Stimulated activated CD4-positive, alpha-beta T cell treated with anti-CD3 and anti-CD28 coated beads, TNF-alpha, amount 100 ng/mL, for 24 hours (primary cell): ENCODE results near the gene GALNT17.

Experiments
- DNase-seq, 3 experiments: peaks; one replicate each; pipeline ENCODE4 v3.0.0-alpha.2; 2020; ENCODE audit warnings: low read depth in 3 of 3

GALNT17 gene

DNA sequence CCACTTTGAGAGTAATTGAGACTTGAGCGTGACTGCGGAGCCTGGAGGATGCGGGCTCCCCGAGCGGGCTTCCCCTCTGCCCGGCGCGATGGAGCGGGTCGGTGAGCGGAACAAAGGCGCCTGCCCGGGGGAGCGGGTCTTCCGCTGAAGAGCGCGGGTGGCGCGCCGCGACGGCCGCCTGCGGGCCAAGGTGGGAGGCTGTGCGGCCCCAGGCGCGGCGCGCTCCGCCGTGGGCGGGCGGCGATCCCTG lies at the start of gene GALNT17:
TSS of gene GALNT17 (plus strand) at position 18 of the 250 bp plus-strand sequence.
- no peak for DNase-seq

DNA sequence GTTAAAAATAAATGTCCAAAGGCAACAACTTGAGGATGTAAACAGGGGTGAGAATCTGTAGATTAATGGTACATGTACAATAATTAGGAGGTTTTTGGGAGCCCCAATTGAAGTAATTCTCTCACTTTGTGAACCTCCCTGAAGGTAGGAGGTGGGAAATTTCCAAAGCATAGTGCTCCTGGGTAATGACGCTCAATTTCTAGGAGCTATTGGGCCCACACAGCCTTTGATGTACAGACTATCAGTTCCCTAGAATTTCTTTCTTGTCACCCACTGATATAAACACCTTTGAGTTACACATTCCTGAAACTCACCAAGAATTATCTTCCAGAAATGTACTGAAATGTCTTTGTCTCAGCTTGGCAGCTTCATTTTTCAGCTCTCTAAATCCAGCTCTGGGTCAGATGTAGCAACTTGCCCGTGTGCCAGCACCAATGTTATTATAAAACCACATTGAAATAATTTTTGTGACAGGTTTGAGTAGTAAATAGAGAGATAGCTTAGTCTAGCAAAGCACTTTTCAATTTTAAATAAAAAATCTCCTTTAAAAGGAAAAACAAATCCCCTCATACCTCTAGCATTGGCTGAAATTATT lies 36.6 kb upstream of the GALNT17 start:
- no peak for DNase-seq

DNA sequence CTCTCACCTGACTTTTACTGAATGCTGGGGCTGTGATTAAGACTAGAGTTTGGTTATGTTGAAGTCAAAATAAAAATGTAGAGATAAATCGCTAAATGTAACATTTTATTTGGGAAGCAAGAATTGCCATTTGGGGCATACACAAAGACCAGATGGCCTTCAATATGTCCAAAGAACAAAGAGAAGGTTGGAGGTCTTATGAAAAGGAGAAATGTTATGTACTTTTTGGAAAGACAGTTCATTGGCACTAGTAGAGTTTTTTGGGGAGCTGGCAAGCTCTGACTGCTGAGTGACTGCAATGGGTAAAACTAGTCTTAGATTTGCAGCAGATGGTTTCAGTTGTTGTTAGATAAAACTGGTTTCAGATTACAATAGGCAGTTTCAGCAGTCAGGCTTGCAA lies 35.6 kb upstream of the GALNT17 start:
- DNase-seq, result no peak

DNA sequence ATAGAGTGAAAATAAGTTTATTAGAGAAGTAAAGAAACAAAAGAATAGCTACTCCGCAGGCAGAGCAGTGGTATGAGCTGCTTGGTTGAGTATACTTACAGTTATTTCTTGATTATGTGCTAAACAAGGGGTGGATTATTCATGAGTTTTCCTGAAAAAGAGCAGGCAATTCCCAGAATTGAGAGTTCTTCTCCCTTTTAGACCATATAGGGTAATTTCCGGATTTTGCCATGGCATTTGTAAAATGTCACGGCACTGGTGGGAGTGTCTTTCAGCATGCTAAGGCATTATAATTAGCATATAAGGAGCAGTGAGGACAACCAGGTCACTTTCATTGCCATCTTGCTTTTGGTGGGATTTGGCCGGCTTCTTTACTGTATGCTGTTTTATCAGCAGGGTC lies 25.7 kb upstream of the GALNT17 start:
- DNase-seq, result no peak

DNA sequence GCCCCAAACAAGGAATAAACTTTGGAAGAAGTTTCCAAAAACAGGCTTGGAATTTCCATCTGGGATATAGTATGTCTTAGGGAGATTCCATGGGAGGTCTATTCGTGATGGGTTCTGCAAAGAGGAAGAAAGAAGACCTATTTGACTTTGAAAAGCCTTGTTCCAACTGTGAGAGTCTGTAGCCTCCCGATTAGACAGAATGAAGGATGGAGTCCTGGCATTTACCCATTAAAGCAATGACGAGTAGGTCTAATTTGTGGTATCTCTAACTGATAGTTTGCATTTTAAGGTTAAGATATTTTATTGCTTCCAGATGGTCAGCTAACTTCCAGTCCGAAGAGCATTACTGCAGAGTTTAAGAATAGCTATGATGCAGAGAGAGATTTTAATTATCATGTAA lies 19.5 kb upstream of the GALNT17 start:
- DNase-seq, result no peak

DNA sequence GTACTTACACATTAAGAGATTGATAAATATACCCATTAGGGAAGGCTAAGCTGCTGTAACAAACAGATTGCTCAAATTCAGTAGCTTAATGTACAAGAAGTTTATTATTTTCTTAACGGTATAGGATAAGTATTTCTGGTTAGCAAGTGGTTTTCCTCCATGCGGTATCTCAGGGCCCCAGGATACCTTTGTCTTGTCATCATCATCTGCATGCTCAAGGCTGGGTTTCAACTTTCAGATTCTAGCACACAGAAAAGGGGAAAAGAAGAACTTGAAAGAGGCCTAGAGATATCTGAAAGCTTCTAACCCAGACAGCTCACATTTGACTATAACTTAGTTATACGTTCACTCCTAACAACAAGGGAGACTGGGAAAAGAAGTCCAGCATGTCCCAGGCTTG lies 11.8 kb upstream of the GALNT17 start:
- DNase-seq, result no peak

DNA sequence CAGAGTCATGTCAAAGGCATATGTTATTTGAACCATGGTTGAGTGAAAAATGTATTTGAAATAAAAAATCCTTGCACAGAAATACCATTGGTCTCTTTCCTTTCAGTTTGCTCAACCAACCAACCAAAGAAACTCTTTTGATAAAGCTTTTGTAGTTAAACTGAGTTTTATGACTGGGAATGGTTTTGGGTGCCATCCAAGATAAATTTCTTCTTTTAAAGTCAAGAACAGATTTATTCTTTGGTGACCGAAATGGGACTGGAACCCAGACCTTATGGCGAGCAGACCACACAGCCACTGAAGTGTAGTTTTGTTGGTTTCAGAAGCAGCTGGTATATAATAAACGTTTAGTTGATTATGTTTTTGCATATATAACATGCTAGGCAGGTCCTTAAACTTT lies 2.8 kb upstream of the GALNT17 start:
- no peak for DNase-seq

DNA sequence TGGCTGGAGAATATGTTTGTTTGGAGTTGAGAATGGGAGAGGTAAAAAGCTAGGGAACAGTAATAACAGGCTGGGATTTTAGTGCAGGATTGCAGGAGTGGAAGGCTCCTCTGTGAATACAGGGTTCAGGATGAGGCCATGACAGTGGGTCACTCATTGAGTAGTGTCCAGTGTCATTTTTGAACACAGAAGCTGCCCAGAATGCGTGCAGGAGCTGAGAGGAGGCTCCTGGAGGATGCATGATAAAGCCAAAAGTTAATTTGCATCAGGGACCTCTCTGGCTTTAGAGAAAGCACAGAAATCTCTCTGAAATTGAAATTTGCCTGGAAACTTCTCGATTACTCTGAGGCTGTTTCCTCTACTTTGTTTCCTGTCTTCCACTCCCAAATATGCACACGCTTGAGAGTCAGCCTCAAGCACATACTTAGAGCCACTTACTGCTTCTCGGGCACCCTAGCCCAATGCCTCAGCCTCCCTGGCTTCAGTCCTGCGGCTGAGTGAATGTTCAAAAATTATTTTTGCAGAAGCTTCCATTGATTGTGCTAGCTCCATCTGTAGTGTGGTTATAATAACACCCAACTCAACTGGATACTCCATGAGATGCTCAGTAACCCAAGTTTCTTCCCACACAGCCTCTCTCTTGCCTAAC lies 1.8 kb upstream of the GALNT17 start:
- no peak for DNase-seq

DNA sequence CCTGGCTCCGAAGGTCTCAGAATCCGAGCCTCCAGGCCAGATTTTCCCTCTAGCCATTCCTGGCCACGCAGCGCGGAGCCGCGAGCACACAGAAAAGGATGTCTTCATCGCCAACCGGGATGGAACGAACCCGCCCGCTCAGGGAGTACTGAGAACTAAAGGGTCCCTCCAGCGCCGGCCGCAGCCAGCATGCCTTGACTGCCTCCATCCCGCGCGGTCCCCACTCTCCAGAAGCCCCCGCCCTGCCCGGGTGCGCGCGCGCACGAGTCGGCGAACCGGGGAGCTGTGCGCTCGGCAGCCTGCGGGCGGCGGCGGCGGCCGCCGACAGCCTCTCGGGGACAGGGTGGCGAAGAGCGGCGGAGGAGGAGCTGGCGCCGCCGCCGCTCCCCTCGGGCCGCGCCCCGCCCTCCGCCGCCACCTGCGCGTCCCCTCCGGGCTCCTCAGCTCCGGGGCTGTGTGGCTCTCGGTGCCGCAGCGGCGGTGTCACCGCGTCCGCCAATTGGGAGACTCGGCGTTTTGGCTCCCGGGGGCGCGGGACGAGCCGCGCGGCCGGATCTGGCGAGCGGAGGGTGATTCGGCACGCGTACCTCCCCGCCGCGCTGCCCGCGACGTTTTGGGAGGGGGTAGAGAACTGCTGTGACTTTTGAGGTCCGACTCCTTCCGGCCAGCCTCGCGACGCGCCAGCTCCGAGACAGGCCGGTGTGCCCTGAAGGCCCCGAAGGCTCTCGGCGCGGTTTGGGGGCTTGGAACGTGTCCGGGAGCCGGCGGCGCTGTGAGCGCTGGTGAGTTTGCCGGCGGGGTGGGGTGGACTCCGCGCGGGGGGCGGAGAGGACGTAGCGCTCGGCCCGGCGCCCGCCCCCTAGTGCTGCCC lies 453 bp upstream of the GALNT17 start:
- DNase-seq, result no peak

DNA sequence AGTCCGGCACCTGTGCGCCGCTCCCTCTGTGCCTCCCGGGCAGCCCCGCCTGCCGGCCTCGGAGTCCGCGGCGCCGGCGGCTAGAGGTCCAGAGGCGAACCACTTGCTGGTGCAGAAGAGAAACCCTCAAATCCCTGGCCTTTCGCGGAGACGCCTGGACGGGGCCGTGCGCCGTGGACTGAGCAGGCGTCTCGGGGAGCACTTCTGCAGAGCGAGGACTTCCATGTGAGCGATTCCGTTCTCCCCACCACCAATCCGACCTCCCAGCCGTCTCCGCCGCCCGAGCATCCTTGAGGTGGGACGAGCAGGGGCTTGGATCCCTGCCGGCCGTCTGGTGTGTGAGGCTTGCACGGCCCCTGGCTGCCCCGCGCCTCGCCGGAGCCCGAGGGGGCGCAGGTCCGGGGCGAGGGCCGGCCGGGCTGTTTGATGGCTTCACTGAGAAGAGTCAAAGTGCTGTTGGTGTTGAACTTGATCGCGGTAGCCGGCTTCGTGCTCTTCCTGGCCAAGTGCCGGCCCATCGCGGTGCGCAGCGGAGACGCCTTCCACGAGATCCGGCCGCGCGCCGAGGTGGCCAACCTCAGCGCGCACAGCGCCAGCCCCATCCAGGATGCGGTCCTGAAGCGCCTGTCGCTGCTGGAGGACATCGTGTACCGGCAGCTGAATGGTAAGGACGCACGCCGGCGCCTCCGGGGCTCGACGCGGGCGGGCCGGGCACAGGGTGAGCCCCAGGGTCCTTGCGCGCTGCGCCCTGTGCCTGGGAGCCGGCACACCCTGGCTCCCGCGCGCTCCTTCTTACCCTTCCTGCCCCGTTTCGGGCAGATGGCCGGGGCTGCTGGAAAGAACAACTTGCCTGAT lies 660 bp downstream of the GALNT17 start:
- no peak for DNase-seq

DNA sequence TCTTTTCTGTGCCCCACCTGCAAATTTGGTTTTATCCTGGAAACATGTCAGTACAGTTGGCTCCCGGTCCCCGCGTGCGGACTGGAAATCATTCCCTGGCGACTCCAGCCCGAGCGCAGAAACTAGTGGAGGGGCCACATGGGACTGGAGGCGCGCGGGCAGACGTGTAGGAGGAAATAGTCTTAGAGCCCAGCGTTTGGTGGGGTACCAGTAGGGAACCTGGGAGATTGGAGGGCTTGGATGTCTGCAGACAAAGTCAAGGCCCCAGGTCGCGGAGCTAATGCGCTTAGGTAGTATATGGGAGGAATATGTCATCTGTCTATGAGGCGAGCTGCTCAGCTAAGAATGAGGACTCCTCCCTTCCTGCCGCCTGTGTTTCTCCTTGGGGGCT lies 1.3 kb downstream of the GALNT17 start:
- DNase-seq, result no peak

DNA sequence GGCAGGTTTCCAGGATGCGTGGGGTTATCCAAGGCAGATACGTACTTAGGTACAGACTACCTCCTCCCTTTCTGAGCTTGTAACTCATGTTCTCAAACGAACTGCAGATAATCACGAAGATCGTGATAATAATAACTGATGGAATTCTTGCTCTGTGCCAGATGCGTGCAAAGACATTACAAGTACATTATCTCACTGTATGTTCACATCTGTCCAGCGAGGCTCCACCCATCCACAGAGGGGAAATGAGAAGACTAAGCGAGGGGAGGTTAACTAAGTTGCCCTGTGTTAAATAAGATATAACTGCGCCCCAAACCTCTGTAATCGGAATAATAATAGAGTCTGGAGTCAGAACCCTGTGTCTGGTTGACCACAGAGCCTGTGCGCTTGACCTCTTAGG lies 1.9 kb downstream of the GALNT17 start:
- no peak for DNase-seq

DNA sequence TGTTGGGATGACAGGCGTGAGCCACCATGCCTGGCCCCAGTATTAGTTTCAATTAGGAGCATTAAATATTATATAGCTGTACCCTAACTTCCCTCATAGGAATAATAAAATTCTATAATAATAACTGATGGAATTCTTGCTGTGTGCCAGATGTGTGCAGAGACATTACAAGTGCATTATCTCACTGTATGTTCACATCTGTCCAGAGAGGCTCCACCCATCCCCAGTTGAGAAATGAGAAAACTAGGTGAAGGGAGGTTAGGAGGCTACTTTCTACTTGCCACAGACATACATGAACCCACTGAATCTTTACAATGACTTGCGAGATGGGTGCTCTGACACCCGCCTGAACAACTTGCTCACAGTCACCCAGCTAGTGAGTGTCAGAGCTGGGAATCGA lies 3.2 kb downstream of the GALNT17 start:
- DNase-seq, result no peak

DNA sequence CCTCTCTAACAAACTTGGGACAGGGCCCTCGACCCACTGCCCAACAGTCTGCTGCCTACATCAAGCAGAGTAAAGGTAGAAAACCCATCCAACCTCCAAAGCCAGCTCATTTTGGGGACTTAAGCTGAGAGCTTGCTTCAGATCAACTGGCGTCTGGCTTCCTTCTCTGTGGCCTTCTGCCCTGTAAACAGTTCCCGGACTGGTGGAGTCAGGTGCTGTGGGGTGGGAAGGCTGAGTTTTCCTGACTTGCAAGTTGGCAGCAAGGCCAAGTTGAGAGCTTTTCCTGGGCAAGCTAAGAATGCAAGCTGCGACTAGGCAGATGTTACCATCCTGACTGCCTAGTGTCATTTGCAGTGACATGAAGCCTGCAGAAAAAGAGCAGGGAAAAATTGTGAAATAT lies 3.7 kb downstream of the GALNT17 start:
- no peak for DNase-seq

DNA sequence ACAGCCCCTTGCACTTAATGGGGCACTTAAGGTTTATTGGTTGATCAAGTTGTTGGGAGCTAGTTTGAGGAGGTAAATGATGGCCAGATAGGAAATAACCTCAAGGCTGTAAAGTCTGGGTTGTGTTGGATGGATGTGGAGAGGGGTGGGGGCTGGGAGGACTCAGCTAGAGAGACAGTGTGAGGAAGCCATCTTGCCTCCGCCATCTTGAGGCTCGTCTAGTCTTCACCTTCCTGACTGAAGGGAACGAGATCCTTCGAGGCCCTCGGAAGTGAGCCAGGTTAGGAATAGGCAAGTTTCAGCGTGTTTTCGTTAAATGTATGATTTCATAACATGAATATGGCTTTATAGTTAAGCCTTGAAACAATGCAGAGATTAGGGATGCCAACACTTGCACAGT lies 5.5 kb downstream of the GALNT17 start:
- DNase-seq, result no peak

DNA sequence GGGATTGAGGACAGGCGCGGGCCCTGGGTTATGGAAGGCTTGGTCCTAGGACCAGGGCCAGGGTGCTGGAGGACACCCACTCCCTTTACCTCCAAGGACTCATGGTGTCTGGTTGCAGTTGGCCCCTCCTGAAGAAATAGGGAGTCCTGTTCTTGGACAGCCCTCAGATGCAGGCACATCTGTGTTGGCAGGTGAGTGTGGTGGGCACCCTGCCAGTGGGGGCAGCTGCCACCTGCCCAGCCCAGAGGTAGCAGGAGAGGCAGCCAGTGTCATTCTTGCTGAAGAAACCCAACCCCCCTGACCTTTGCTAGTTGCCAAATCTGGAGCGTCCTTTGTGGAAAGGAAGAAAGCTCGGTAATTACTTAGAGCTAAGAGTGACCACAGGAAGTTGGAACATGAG lies 8.3 kb downstream of the GALNT17 start:
- DNase-seq, result no peak

DNA sequence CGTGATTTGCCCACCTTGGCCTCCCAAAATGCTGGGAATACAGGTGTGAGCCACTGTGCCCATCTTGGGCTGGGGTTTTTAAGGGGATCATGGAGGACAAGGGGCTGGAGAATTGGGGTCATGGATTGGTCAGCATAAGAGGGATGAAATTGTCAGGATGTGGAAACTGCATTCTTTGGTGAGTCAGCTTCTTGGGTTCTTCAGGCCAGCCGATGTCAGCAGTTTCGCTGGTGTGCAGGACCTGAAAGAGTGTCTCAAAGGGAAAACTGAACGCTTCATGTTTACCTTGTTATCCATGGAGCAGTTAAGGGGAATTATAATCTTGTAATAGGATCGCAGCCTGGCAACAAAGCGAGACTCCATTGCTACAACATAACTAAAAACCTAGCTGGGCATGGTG lies 13.0 kb downstream of the GALNT17 start:
- DNase-seq, result no peak

DNA sequence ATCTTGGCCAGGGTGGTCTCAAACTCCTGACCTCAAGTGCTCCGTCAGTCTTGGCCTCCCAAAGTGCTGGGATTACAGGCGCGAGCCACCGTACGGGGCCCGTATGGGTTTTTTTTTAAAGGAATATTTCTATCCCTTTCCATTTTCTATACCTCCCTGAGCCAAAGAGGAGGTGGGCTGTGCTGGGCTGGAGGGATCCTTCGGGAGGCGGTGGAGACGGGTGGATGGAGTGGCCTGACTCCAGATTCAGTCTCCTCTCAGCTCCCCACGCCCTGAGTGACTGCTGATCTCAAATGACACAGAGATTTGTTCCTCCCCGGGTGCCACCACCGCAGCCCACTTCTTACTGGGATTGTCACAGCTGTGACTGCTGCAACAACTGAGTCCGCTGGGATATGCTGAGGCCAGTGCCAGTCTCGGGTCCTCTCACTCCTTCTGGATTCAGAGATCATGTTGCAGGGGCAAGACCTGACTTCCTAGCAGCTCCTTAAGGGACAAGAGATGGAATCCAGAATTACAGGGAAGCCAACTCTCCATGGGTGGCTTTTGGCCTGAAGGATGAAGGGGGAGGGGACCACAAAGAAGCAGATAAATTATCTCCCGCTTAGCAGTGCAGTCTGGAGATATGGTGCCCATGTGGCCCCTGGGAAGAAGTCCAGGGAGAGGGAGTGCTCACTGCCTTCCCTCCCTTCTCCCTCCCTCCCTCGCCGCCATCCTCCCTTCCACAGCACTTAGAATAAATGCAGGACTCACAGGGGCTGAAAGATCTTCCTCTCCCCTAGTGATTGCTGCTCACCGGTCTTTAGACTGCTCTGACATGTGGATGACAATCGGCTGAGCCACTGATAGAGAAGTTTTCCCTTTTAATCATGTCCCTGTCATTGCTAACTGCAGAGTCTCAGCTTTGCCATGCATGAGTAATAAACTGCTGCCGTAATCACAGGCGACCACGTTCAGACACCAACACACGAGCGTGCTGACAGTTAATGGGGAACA lies 14.3 kb downstream of the GALNT17 start:
- no peak for DNase-seq

DNA sequence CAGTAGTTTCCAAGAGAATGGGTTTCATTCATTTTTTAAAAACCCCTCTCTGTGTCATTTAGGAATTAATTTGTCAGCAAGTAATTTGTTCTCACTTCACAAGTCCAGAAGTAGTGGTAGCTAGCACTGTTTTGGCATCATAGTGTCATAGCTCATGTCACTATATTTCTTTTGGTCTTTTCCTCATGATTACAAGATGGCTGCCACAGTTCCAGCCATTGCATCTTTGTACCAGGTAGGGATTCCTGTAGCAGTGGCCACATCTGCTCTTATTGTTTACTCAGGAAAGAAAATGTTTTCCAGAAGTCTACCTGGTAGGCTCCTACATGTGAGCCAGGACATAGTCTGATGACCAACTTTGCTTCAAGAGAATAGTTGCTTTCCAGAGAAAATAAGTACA lies 16.2 kb downstream of the GALNT17 start:
- no peak for DNase-seq

DNA sequence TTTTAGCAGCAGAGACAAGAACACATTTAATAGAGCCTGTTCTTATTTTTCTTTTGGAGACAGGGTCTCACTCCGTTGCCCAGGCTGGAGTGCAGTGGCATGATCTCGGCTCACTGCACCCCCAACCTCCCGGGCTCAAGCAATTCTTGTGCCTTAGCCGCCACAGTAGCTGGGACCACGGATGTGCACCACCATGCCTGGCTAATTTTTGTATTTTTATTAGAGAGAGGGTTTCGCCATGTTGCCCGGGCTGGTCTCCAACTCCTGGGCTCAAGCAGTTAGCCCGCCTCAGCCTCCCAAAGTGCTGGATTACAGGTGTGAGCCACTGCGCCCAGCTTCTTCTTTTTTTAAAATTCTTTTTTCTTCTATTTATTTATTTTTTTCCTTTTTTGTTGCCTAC lies 23.3 kb downstream of the GALNT17 start:
- DNase-seq, result no peak

DNA sequence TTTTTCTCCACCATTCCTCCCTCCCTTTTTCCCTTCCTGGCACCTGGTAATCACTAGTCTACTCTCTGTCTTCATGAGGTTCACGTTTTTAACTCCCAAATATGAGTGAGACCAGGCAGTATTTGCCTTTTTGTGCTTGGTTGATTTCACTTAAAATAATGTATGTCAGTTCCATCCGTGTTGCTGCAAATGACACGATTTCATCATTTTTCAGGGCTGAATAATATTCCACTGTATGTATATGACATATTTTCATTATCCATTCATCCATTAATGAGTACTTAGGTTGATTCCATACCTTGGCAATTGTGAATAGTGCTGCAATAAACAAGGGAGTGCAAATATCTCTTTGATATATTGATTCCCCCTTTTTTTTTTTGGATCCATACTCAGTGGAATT lies 25.8 kb downstream of the GALNT17 start:
- DNase-seq, result no peak
